Putamen (tissue), 1 donor: ENCODE measurements around the gene CCSAP.

ENCODE experiments used
- DNase-seq: peaks from one replicate; pipeline ENCODE4 v3.0.0-alpha.2; 2016; ENCODE audit warnings: low spot score

The CCSAP gene

GRCh38 chr1:229287267-229287666 is 55.6 kb downstream of the CCSAP start:
- DNase-seq = peak; percentile 42

- DNase-seq = no peak
Observed at GRCh38 chr1:229286099-229286766, 56.6 kb downstream of the CCSAP start.

- no peak for DNase-seq
Observed at GRCh38 chr1:229285440-229285839, 57.4 kb downstream of the CCSAP start.

- DNase-seq = no peak
Observed at GRCh38 chr1:229284887-229285286, 58.0 kb downstream of the CCSAP start.

- peak; percentile 45 for DNase-seq
Observed at GRCh38 chr1:229283183-229283611, 59.6 kb downstream of the CCSAP start.

GRCh38 chr1:229282295-229282823 is 60.5 kb downstream of the CCSAP start:
- DNase-seq = no peak

- no peak for DNase-seq
Observed at GRCh38 chr1:229281339-229281926, 61.4 kb downstream of the CCSAP start.

GRCh38 chr1:229280921-229281320 is 61.9 kb downstream of the CCSAP start:
- no peak for DNase-seq

GRCh38 chr1:229280037-229280828 is 62.6 kb downstream of the CCSAP start:
- DNase-seq = no peak

- no peak for DNase-seq
Observed at GRCh38 chr1:229279242-229279641, 63.6 kb downstream of the CCSAP start.

- no peak for DNase-seq
Observed at GRCh38 chr1:229278120-229278741, 64.6 kb downstream of the CCSAP start.

GRCh38 chr1:229275005-229275404 is 67.8 kb downstream of the CCSAP start:
- DNase-seq = no peak

GRCh38 chr1:229273507-229274232 is 69.2 kb downstream of the CCSAP start:
- no peak for DNase-seq

- no peak for DNase-seq
Observed at GRCh38 chr1:229272164-229273158, 70.4 kb downstream of the CCSAP start.

GRCh38 chr1:229271448-229272159 is 71.2 kb downstream of the CCSAP start:
- DNase-seq = peak; percentile 47
